Transverse colon (tissue), 4 donors: ENCODE measurements around the gene BCL2L13. TPM values are rescaled to one million over a fixed set of nuclear protein-coding genes. Genes with fewer than 3 reads are reported as not detected.
A peak's percentile ranks its signal among the peaks of the same experiment; 100 is the strongest.

Experiments
- DNase-seq: peaks from one replicate; pipeline ENCODE4 v3.0.0-alpha.2; 2019
- H3K27ac ChIP-seq, 4 donors: fragments of 200-600 bp; sonication (generic); 2 replicates each; pipeline ENCODE4 v1.5.1; 2016 to 2018; ENCODE audit warnings: inconsistent platforms in 4 of 4
- H3K27me3 ChIP-seq: fragments of 200-600 bp; sonication (generic); 2 replicates; pipeline ENCODE4 v1.5.1; 2017; ENCODE audit warnings: inconsistent platforms
- H3K36me3 ChIP-seq, 4 donors: fragments of 200-600 bp; sonication (generic); 2 replicates each; pipeline ENCODE4 v1.5.1; 2017 to 2019; ENCODE audit warnings: inconsistent platforms in 4 of 4
- H3K4me1 ChIP-seq, 4 donors: fragments of 200-600 bp; sonication (generic); 2 replicates each; pipeline ENCODE4 v1.5.1; 2017 to 2020; ENCODE audit warnings: inconsistent platforms in 4 of 4
- H3K4me3 ChIP-seq, 4 donors: fragments of 200-600 bp; sonication (generic); 1 replicate in 1 of 4; 2 replicates in 3 of 4; pipeline versions ENCODE4 v1.5.1 to v1.6.1; 2017 to 2019; ENCODE audit warnings: inconsistent platforms in 4 of 4
- H3K9me3 ChIP-seq, 2 donors: fragments of 200-600 bp; sonication (generic); 2 replicates each; pipeline ENCODE4 v1.5.1; 2017 to 2019; ENCODE audit warnings: inconsistent platforms in 2 of 2
- EP300 ChIP-seq: sonication (generic); formaldehyde crosslinking; IDR thresholded peaks from one replicate; pipeline ENCODE4 v1.6.1; 2017; ENCODE audit warnings: antibody characterized with exemption, low read depth
- POLR2A ChIP-seq: fragments of 450-650 bp; IDR thresholded peaks from one replicate; pipeline ENCODE4 v1.6.1; 2016; ENCODE audit warnings: antibody characterized with exemption, mild to moderate bottlenecking, moderate library complexity
- POLR2AphosphoS5 ChIP-seq, 3 donors: sonication (generic); formaldehyde crosslinking; IDR thresholded peaks; one replicate each; pipeline ENCODE4 v1.6.1; 2016; ENCODE audit warnings: antibody characterized with exemption in 3 of 3
- whole genome bisulfite sequencing, 2 donors: methylation state at CpG; one replicate each; pipeline ENCODE4 v1.1.5; 2018; ENCODE audit warnings: low coverage in 1 of 2; 5-methylcytosine and 5-hydroxymethylcytosine counted together
- in situ Hi-C, 4 donors: fragments of 200-750 bp; cut with MboI; loops; one replicate each; pipeline versions ENCODE4 v1.15.0 to v1.15.1; 2017; ENCODE audit warnings: low sequenced_read_pairs in 3 of 4, low pct_ligation_motif_present in 1 of 4, low pct_unique_long_range_greater_than_20kb in 1 of 4
- intact Hi-C: fragments of 100-400 bp; cut with DNase I; formaldehyde crosslinking; loops from one replicate; pipeline ENCODE4 v1.15.1; 2023; ENCODE audit warnings: low total_unique reads
- total RNA-seq, 4 donors: library from RNA; depleted of rRNA; stranded (reverse); fragments of >200 nt; gene quantifications; one replicate each; pipeline ENCODE4 v1.1.0, GENCODE V29; 2016
- TF ChIP-seq, protein P1 (sequence below), 5 experiments: fragments of 200-600 bp in 3 of 5; fragments of 450-650 bp in 2 of 5; sonication (generic) in 3 of 5; IDR thresholded peaks; 1 replicate in 2 of 5; 2 replicates in 3 of 5; pipeline ENCODE4 v1.5.1; 2016 to 2017; ENCODE audit warnings: antibody characterized with exemption in 5 of 5, inconsistent platforms in 3 of 5, mild to moderate bottlenecking in 2 of 5, moderate library complexity in 1 of 5

Gene BCL2L13
- total RNA-seq, 4 donors from 2014 or later = 44.0 to 115 (median 59.6) TPM

DNA sequence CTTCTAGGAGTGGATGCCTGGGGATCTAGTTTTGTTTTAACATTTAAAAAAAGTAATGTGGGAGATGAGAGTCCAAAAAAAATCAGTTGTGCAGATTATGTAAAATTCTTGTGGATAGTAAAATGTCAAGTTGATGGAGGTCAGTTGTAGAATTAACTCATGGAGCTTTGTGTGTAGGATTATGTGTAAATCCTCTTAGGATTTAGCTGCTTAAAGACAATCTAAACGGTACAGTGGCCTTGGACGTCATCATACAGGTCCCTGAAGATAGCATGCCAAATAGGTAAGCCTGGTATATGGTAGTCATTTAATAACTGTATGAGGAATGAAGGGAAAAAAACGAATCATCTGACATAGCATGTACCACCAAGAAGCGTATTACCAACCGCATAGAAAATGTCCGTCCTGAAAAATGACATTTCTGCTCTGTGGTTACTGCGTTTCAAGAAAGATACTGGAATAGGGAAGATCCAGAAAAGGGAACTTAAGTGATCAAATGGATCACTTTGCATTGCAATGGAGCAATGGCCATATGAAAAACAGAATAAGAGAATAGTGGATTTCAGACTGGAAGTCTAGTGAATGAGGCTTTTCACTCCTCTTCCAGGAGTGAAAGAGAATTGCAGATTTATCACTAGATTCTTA, 61.3 kb downstream of the BCL2L13 start:
- Histone ChIP-seq H3K36me3 (no peaks in the 10 kb centered on the region), H3K4me3 (no peak overlapping the region), H3K9me3 (no peaks in the 10 kb centered on the region), H3K27ac (no peak overlapping the region), H3K27me3 (no peaks in the 10 kb centered on the region), H3K4me1 (no peaks in the 10 kb centered on the region)
- intact Hi-C loops (no loop called here), in situ Hi-C loops (no loop called here)
- DNase-seq = no peak
- TF ChIP-seq, protein P1, sequence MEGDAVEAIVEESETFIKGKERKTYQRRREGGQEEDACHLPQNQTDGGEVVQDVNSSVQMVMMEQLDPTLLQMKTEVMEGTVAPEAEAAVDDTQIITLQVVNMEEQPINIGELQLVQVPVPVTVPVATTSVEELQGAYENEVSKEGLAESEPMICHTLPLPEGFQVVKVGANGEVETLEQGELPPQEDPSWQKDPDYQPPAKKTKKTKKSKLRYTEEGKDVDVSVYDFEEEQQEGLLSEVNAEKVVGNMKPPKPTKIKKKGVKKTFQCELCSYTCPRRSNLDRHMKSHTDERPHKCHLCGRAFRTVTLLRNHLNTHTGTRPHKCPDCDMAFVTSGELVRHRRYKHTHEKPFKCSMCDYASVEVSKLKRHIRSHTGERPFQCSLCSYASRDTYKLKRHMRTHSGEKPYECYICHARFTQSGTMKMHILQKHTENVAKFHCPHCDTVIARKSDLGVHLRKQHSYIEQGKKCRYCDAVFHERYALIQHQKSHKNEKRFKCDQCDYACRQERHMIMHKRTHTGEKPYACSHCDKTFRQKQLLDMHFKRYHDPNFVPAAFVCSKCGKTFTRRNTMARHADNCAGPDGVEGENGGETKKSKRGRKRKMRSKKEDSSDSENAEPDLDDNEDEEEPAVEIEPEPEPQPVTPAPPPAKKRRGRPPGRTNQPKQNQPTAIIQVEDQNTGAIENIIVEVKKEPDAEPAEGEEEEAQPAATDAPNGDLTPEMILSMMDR (IDR thresholded peaks at IDR 0.05) = no peak
- TF ChIP-seq POLR2A (no peak), POLR2AphosphoS5 (IDR thresholded peaks at IDR 0.05) (no peak), EP300 (no peak)
- WGBS, 2 donors = 80 to 84% methylated on average over 7 of the region's 7 CpGs

DNA sequence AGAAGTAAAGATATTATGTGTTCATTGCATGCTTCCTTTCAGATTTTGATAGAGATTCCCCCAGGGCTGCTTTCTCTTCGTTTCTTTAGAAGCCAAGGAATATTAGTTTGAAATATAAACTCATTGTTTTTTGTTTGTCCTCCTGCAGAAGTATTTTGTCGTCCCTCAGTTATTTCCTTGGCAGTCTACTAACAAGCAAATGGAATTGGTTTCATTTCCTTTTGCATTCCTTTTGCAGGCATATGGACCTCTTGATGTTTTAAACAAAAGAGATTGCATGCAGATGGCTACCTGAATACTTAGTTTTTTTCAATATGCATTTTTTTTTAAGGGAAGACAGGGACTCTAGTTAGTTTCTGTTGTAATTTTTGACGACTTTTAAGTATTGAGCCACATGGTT, 62.2 kb downstream of the BCL2L13 start:
- in situ Hi-C loops (no loop called here), intact Hi-C loops (no loop called here)
- Histone ChIP-seq H3K27ac (no peak overlapping the region), H3K36me3 (no peaks in the 10 kb centered on the region), H3K4me1 (peaks cover 0 to 3% (median 3%) of the 10 kb centered on the region in 4 donors), H3K4me3 (no peak overlapping the region), H3K9me3 (no peaks in the 10 kb centered on the region), H3K27me3 (no peaks in the 10 kb centered on the region)
- 48 to 62% methylated on average over 2 to 3 of the region's 3 CpGs for WGBS, 2 donors
- TF ChIP-seq POLR2A = no peak
- TF ChIP-seq, protein P1 (IDR thresholded peaks at IDR 0.05) = no peak
- TF ChIP-seq EP300 = no peak
- no peak for TF ChIP-seq POLR2AphosphoS5 (IDR thresholded peaks at IDR 0.05)
- DNase-seq = no peak

DNA sequence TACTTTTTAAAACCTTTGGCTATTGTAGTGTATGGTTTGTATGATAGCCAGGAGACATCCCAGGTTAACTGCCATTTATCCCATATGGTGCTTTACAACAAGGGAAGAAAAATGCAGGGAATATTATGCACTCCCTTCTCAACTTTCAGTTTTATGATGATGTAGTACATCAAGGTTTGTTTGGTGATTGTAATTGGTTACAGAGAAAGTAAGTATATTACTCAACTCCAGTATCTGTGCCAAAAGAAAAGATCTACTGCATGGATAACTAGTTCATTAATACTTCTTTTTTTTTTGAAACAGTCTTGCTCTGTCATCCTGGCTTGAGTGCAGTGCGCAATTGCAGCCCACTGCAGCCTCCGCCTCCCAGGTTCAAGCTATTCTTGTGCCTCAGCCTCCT, 65.3 kb downstream of the BCL2L13 start:
- in situ Hi-C loops = no loop called here
- H3K27ac ChIP-seq = no peak overlapping the region
- H3K4me3 ChIP-seq = no peak overlapping the region
- DNase-seq = no peak
- H3K9me3 ChIP-seq = no peaks in the 10 kb centered on the region
- intact Hi-C loops = no loop called here
- peaks cover 0 to 20% (median 13%) of the 10 kb centered on the region in 4 donors for H3K4me1 ChIP-seq
- no peaks in the 10 kb centered on the region for H3K27me3 ChIP-seq
- WGBS, 2 donors = 97 to 100% methylated on average over 2 of the region's 2 CpGs
- TF ChIP-seq EP300 (no peak), POLR2AphosphoS5 (IDR thresholded peaks at IDR 0.05) (no peak), POLR2A (no peak)
- TF ChIP-seq, protein P1 (IDR thresholded peaks at IDR 0.05) = no peak
- no peaks in the 10 kb centered on the region for H3K36me3 ChIP-seq

DNA sequence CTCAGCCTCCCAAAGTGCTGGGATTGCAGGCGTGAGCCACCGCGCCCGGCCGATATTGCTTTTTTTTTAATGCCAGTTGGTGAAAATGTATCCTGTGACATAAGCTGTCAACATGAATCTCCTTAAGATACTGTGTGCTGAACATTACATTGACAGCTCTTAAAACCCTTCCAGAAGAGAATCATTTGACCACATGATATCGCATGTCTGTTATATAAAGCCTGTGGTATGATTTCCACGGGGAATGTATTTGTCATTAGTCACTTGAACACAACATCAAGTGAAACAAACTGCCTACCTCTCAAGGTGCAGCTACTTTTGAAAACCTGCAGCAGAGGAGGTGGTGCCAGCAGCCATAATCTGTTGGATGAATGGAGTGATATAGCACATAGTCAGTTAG, 67.0 kb downstream of the BCL2L13 start:
- Histone ChIP-seq H3K4me3 (no peak overlapping the region), H3K27me3 (no peaks in the 10 kb centered on the region), H3K9me3 (no peaks in the 10 kb centered on the region), H3K27ac (peak overlapping the region; percentile 77 to 83 (median 82)), H3K36me3 (no peaks in the 10 kb centered on the region), H3K4me1 (peaks cover 0 to 23% (median 13%) of the 10 kb centered on the region in 4 donors)
- DNase-seq = no peak
- intact Hi-C loops (no loop called here), in situ Hi-C loops (no loop called here)
- WGBS, 2 donors = 94 to 96% methylated on average over 6 to 7 of the region's 7 CpGs
- TF ChIP-seq POLR2A (no peak), EP300 (no peak), POLR2AphosphoS5 (IDR thresholded peaks at IDR 0.05) (no peak)
- TF ChIP-seq, protein P1 (IDR thresholded peaks at IDR 0.05) = no peak
